GM12864 (cell line): ENCODE data around the gene AQP3.
"Not testable (repeated sequence)": the region's sequence is repeated elsewhere in the genome, so short reads cannot be mapped to it uniquely, and the experiment has no call there.

Source experiments
- DNase-seq: peaks from one replicate; pipeline ENCODE4 v3.0.0-alpha.2; 2011; ENCODE audit warnings: low read depth
- H3K4me3 ChIP-seq: 2 replicates; pipeline ENCODE4 v1.5.1; 2011; ENCODE audit warnings: mild to moderate bottlenecking, low read depth, low read length, control low read depth
- CTCF ChIP-seq: IDR thresholded peaks from 2 replicates; pipeline ENCODE4 v1.5.1; 2011; ENCODE audit warnings: low read depth, mild to moderate bottlenecking, moderate library complexity, low read length, control low read depth, inconsistent platforms; ENCODE audit errors: missing control alignments

Gene AQP3

GRCh38 chr9:33393581-33393980 is 53.8 kb downstream of the AQP3 start:
- TF ChIP-seq CTCF = no peak
- DNase-seq = no peak
- no peak overlapping the region for H3K4me3 ChIP-seq

- not testable (repeated sequence) for H3K4me3 ChIP-seq, DNase-seq
These were observed 54.8 kb downstream of the AQP3 start for GRCh38 chr9:33392591-33393021.
